Measurements from ENCODE around the gene MED29. TPM values are rescaled to one million over a fixed set of nuclear protein-coding genes. Genes with fewer than 3 reads are reported as not detected.

Gene MED29
- total RNA-seq, 1 donor from 2014 or later, result 39.2 TPM

Small RNA genes within 50 kb of the gene (microRNA-seq; reads per million reads assigned to microRNA genes)
- not detected for gene MIR4530

Other genes with a start within 250 kb of the MED29 start
- 11.7 to 14.8 TPM (median 12.2 TPM) in 3 replicates for gene NCCRP1, start 194.4 kb upstream of the MED29 start, total RNA-seq
- not detected in 3 replicates for gene SYCN, start 187.1 kb upstream of the MED29 start, total RNA-seq
- not detected in 3 replicates for gene IFNL3, start 146.4 kb upstream of the MED29 start, total RNA-seq
- gene IFNL4, start 142.5 kb upstream of the MED29 start, total RNA-seq, result 0.14 to 0.74 TPM (median 0.40 TPM) in 3 replicates
- gene IFNL2, start 123.0 kb upstream of the MED29 start, total RNA-seq, result not detected in 3 replicates
- gene IFNL1, start 95.0 kb upstream of the MED29 start, total RNA-seq, result not detected in 3 replicates
- 19.1 to 20.6 TPM (median 20.4 TPM) in 3 replicates for gene LRFN1, start 70.5 kb upstream of the MED29 start, total RNA-seq
- gene GMFG, start 55.3 kb upstream of the MED29 start, total RNA-seq, result not detected in 3 replicates
- gene SAMD4B, start 49.0 kb upstream of the MED29 start, total RNA-seq, result 128 to 143 TPM (median 133 TPM) in 3 replicates
- gene PAF1, start 272 bp upstream of the MED29 start, total RNA-seq, result 41.4 to 47.8 TPM (median 42.9 TPM) in 3 replicates
- gene ZFP36, start 15.5 kb downstream of the MED29 start, total RNA-seq, result 111 to 113 TPM (median 111 TPM) in 3 replicates
- 160 to 172 TPM (median 164 TPM) in 3 replicates for gene PLEKHG2, start 21.3 kb downstream of the MED29 start, total RNA-seq
- gene RPS16, start 44.6 kb downstream of the MED29 start, total RNA-seq, result 1,616 to 1,722 TPM (median 1,707 TPM) in 3 replicates
- gene SUPT5H, start 54.2 kb downstream of the MED29 start, total RNA-seq, result 127 to 136 TPM (median 129 TPM) in 3 replicates
- 69.3 to 78.9 TPM (median 70.7 TPM) in 3 replicates for gene TIMM50, start 89.5 kb downstream of the MED29 start, total RNA-seq
- gene DLL3, start 107.6 kb downstream of the MED29 start, total RNA-seq, result 0.40 to 0.53 TPM (median 0.50 TPM) in 3 replicates
- 0.60 to 0.81 TPM (median 0.78 TPM) in 3 replicates for gene SELENOV, start 123.8 kb downstream of the MED29 start, total RNA-seq
- 2.6 to 4.0 TPM (median 2.8 TPM) in 3 replicates for gene EID2B, start 141.5 kb downstream of the MED29 start, total RNA-seq
- gene EID2, start 148.8 kb downstream of the MED29 start, total RNA-seq, result 18.8 to 22.6 TPM (median 19.7 TPM) in 3 replicates
- not detected in 3 replicates for gene LGALS13, start 211.1 kb downstream of the MED29 start, total RNA-seq